Ectodermal cell (in vitro differentiated cells): ENCODE data around the gene FGD4.
A peak's percentile ranks its signal among the peaks of the same experiment; 100 is the strongest.

Experiments used
- H3K27ac ChIP-seq: 2 replicates; pipeline ENCODE4 v1.7.0; 2013; ENCODE audit warnings: mild to moderate bottlenecking, low read depth, low read length; ENCODE audit not compliant: insufficient read depth, poor library complexity, severe bottlenecking
- H3K27me3 ChIP-seq: 2 replicates; pipeline ENCODE4 v1.7.0; 2013; ENCODE audit warnings: mild to moderate bottlenecking, low read length; ENCODE audit not compliant: insufficient read depth, control insufficient read depth, poor library complexity, severe bottlenecking
- H3K36me3 ChIP-seq: one replicate; pipeline ENCODE4 v1.7.0; 2013; ENCODE audit warnings: low read length; ENCODE audit not compliant: control insufficient read depth, insufficient read depth
- H3K4me1 ChIP-seq: one replicate; pipeline ENCODE4 v1.7.0; 2013; ENCODE audit warnings: low read length; ENCODE audit not compliant: control insufficient read depth, insufficient read depth
- H3K4me3 ChIP-seq: 2 replicates; pipeline ENCODE4 v1.7.0; 2013; ENCODE audit warnings: low read depth, low read length, control low read depth; ENCODE audit not compliant: insufficient read depth
- H3K9me3 ChIP-seq: 2 replicates; pipeline ENCODE4 v1.7.0; 2013; ENCODE audit warnings: mild to moderate bottlenecking, low read length, moderate library complexity; ENCODE audit not compliant: control insufficient read depth
- WGBS, 2 experiments: methylation state at CpG; one replicate each; pipeline ENCODE4 v1.1.7; 2013; ENCODE audit warnings: missing lambda C conversion rate in 2 of 2; 5-methylcytosine and 5-hydroxymethylcytosine counted together

The FGD4 gene

DNA sequence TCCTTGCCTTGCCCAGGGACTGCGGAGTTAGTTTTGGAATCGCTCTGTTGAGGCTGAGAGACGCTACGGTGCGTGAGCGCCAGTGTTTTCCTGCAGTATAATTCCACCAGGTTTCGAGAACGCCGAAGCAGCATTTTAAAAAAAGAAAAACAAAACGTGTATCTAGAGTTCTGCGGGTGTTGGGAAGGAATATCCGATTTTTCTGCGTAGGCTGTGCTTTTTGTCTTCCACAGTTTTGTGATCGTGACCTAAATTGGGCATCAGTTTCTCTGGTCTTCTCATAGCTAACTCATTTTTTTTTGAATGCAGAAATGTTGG lies 280.5 kb downstream of the FGD4 start:
- Histone ChIP-seq H3K36me3 (no peaks in the 10 kb centered on the region), H3K4me1 (no peaks in the 10 kb centered on the region), H3K4me3 (peak overlapping the region; percentile 72), H3K27ac (peak overlapping the region; percentile 70), H3K27me3 (no peaks in the 10 kb centered on the region), H3K9me3 (no peaks in the 10 kb centered on the region)
- WGBS, 2 experiments = 1 to 2% methylated on average over 14 of the region's 14 CpGs

DNA sequence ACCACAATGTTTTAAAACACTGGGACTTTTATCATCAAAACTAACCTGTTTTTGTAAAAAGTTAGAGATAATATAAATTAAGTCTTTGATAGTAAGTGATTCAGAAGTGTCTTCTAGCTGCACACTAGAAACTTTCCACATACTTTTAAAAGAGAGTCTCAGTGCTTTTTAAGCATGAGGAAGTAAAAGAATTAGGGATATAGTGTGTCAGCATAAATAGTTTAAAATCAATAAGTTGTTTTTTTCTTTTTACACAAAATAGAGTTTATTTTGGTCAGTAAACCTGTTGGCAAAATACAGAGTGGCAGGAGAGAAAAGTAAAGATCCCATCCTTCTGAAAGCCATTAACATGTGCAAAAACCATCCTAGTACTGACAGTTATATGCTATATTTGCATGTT lies 281.4 kb downstream of the FGD4 start:
- Histone ChIP-seq H3K4me3 (peak overlapping the region; percentile 72), H3K4me1 (no peaks in the 10 kb centered on the region), H3K27me3 (no peaks in the 10 kb centered on the region), H3K9me3 (no peaks in the 10 kb centered on the region), H3K36me3 (peaks cover 7% of the 10 kb centered on the region), H3K27ac (no peak overlapping the region)

DNA sequence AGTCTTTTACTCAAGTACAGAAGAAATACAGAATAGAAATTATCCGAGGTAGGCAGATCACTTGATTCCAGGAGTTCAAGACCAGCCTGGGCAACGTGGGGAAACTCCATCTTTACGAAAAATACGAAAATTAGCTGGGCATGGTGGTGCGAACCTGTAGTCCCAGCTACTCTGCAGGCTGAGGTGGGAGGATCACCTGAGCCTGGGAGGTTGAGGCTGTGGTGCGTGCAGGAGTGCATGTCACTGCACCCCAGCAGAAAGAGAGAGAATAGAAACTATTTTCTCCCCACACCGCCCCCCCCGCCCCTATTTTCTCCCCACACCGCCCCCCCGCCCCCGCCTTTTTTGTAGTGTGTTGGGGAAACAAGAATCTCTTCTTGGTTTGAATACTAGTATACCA lies 281.9 kb downstream of the FGD4 start:
- Histone ChIP-seq H3K4me1 (no peaks in the 10 kb centered on the region), H3K27me3 (no peaks in the 10 kb centered on the region), H3K4me3 (no peak overlapping the region), H3K9me3 (no peaks in the 10 kb centered on the region), H3K36me3 (peaks cover 7% of the 10 kb centered on the region), H3K27ac (no peak overlapping the region)
- 94 to 96% methylated on average over 6 to 7 of the region's 11 CpGs for WGBS, 2 experiments

DNA sequence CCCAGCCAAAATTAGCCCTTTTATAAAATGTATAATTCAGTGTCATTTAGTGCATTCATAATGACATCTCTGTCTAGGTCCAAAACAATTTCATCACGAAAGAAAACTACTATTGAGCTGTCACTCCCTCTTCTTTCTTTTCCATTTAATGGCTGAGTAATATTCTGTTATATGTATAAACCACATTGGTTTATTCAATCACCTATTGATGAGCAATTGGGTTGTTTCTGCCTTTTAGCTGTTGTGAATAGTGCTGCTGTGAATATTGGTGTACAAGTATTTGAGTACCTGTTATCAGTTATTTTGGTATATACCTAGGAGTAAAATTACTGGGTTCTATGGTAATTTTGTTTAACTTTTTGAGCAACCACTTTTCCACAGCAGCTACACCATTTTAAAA lies 287.0 kb downstream of the FGD4 start:
- Histone ChIP-seq H3K4me3 (no peak overlapping the region), H3K9me3 (no peaks in the 10 kb centered on the region), H3K4me1 (no peaks in the 10 kb centered on the region), H3K27me3 (no peaks in the 10 kb centered on the region), H3K36me3 (peaks cover 7% of the 10 kb centered on the region), H3K27ac (no peak overlapping the region)
- 80 to 100% methylated on average over 1 of the region's 1 CpG for WGBS, 2 experiments

DNA sequence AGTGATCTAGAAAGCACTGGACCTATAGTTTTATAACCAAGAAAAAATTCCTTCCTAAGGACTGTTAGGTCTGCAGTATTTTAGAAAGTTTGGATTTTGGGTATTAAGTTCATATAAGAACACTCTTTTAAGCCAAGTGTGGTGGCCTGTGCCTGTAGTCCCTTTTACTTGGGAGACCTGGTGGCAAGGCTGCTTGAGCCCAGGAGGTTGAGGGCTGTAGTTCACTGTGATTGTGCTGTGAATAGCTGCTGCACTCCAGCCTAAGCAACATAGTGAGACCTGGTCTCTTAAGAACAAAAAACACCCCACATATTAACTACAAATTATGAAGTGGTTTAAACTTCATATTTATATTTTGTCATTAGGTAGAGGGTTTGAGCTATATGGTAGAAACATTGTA lies 289.4 kb downstream of the FGD4 start:
- no peaks in the 10 kb centered on the region for H3K9me3 ChIP-seq
- H3K27ac ChIP-seq = no peak overlapping the region
- peaks cover 7% of the 10 kb centered on the region for H3K36me3 ChIP-seq
- H3K4me3 ChIP-seq = no peak overlapping the region
- H3K27me3 ChIP-seq = no peaks in the 10 kb centered on the region
- H3K4me1 ChIP-seq = no peaks in the 10 kb centered on the region

DNA sequence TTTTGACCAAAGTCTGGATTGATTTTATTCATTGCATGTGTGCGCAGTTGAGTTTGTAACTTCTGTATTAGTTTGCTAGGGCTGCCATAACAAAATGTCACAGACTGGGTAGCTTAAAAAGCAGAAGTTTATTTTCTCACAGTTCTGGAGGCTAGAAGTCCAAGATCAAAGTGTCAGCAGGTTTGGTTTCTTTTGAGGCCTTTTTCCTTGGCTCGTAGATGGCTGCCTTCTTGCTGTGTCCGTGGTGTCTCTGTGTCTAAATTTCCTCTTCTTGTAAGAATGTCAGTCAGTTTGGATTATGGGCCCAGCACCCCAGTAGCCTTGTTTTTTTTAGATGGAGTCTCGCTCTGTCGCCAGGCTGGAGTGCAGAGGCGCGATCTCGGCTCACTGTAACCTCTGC lies 291.6 kb downstream of the FGD4 start:
- Histone ChIP-seq H3K27me3 (no peaks in the 10 kb centered on the region), H3K27ac (no peak overlapping the region), H3K9me3 (no peaks in the 10 kb centered on the region), H3K4me3 (no peak overlapping the region), H3K4me1 (no peaks in the 10 kb centered on the region), H3K36me3 (no peaks in the 10 kb centered on the region)
- 93 to 94% methylated on average over 8 of the region's 8 CpGs for WGBS, 2 experiments

DNA sequence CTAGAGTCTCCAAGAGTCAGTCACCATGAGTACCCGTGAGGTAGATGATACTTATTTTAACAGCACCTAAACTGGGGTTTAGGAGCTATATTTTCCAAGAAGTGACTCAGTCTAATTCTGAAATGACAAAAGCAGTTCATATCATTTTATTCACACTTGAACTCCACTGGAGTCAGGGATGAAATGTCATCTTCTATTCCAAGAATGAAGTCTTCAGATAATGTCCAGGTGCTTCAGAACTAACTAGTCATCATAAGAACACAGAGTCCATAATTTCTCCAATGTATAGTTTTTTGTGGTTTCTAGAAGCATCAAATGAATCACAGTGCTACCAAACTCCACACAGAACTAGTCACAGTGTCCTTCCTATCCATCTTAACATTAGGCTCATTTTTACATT lies 293.0 kb downstream of the FGD4 start:
- no peaks in the 10 kb centered on the region for H3K9me3 ChIP-seq
- WGBS, 2 experiments = 86 to 94% methylated on average over 1 of the region's 1 CpG

DNA sequence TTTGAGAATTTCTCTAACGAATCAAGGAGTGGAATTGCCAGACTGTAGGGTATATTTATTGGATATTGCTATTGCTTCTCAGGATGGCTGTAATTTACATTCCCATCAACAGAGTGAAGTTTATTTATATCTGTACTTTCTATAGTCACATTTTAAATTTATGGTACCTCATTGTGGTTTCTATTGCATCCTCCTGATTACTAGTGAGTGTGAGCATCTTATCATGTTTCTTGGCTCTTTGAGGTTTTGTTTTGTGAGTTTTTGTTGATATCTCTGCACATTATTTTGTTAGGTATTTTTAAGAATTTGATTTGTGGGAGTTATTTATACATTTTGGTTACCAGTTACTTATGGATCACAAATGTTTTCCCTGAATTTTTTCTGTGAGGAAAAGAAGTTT lies 293.7 kb downstream of the FGD4 start:
- no peak overlapping the region for H3K27ac ChIP-seq
- WGBS, 2 experiments = 93 to 100% methylated on average over 1 of the region's 1 CpG
- H3K4me3 ChIP-seq = no peak overlapping the region
- no peaks in the 10 kb centered on the region for H3K4me1 ChIP-seq
- H3K27me3 ChIP-seq = no peaks in the 10 kb centered on the region
- H3K9me3 ChIP-seq = no peaks in the 10 kb centered on the region
- no peaks in the 10 kb centered on the region for H3K36me3 ChIP-seq

More for the DNA sequence above, 293.0 kb downstream of the FGD4 start:
- Histone ChIP-seq H3K27ac (no peak overlapping the region), H3K27me3 (no peaks in the 10 kb centered on the region), H3K4me1 (no peaks in the 10 kb centered on the region), H3K36me3 (no peaks in the 10 kb centered on the region), H3K4me3 (no peak overlapping the region)
